MM.1S (cell line): ENCODE data around the gene NABP2.

Experiments used
- DNase-seq: peaks from one replicate; pipeline ENCODE4 v3.0.0-alpha.2; 2015
- H2AFZ ChIP-seq: fragments of 300-600 bp; sonication (generic); 2 replicates; pipeline ENCODE4 v1.6.0; 2016; ENCODE audit warnings: antibody characterized with exemption, low read length
- H3F3A ChIP-seq: fragments of 300-600 bp; sonication (generic); 2 replicates; pipeline ENCODE4 v1.6.1; 2016; ENCODE audit warnings: mild to moderate bottlenecking, antibody characterized with exemption, low read length, moderate library complexity, mixed read lengths; ENCODE audit not compliant: insufficient read depth
- H3K27ac ChIP-seq: fragments of 300-600 bp; sonication (generic); 2 replicates; pipeline ENCODE4 v1.5.1; 2016; ENCODE audit warnings: mild to moderate bottlenecking, low read length
- H3K27me3 ChIP-seq: fragments of 300-600 bp; sonication (generic); replicated peaks from 2 replicates; pipeline ENCODE4 v1.6.0; 2016; ENCODE audit warnings: low read length; ENCODE audit not compliant: insufficient read depth
- H3K36me3 ChIP-seq: fragments of 300-600 bp; sonication (generic); replicated peaks from 2 replicates; pipeline ENCODE4 v1.6.1; 2016; ENCODE audit warnings: mild to moderate bottlenecking, low read length, mixed read lengths; ENCODE audit not compliant: insufficient read depth
- H3K4me1 ChIP-seq: fragments of 300-600 bp; sonication (generic); 2 replicates; pipeline ENCODE4 v1.6.1; 2016; ENCODE audit warnings: low read length, mixed read lengths
- H3K4me2 ChIP-seq: fragments of 300-600 bp; sonication (generic); 2 replicates; pipeline ENCODE4 v1.6.0; 2016; ENCODE audit warnings: low read depth, low read length
- H3K4me3 ChIP-seq: fragments of 300-600 bp; sonication (generic); 2 replicates; pipeline ENCODE4 v1.5.1; 2016; ENCODE audit warnings: low read length, mixed read lengths
- H3K79me2 ChIP-seq: fragments of 300-600 bp; sonication (generic); 2 replicates; pipeline ENCODE4 v1.6.1; 2016; ENCODE audit warnings: mixed run types, low read length, mixed read lengths
- H3K9ac ChIP-seq: fragments of 300-600 bp; sonication (generic); 2 replicates; pipeline ENCODE4 v1.6.1; 2016; ENCODE audit warnings: low read length, mixed read lengths
- H3K9me2 ChIP-seq: fragments of 300-600 bp; sonication (generic); replicated peaks from 2 replicates; pipeline ENCODE4 v1.6.1; 2016; ENCODE audit warnings: mild to moderate bottlenecking, low read length, mixed read lengths; ENCODE audit not compliant: insufficient read depth
- H3K9me3 ChIP-seq: fragments of 300-600 bp; sonication (generic); replicated peaks from 2 replicates; pipeline ENCODE4 v1.6.1; 2016; ENCODE audit warnings: mild to moderate bottlenecking, low read length, mixed read lengths; ENCODE audit not compliant: insufficient read depth
- H4K20me1 ChIP-seq: fragments of 300-600 bp; sonication (generic); 2 replicates; pipeline ENCODE4 v1.6.1; 2016; ENCODE audit warnings: mild to moderate bottlenecking, low read length, moderate library complexity, mixed read lengths; ENCODE audit not compliant: insufficient read depth
- EZH2 ChIP-seq: fragments of 300-600 bp; sonication (generic); optimal IDR thresholded peaks from 2 replicates; pipeline ENCODE3; 2017; ENCODE audit warnings: low read depth, mild to moderate bottlenecking, antibody characterized with exemption, low read length, mixed read lengths
- EZH2phosphoT487 ChIP-seq: fragments of 300-600 bp; sonication (generic); IDR thresholded peaks from 2 replicates; pipeline ENCODE4 v1.6.1; 2018; ENCODE audit warnings: antibody characterized with exemption, low read length
- TF ChIP-seq, protein P1 (sequence below): fragments of 300-600 bp; sonication (generic); IDR thresholded peaks from 2 replicates; pipeline ENCODE4 v1.5.1; 2016; ENCODE audit warnings: antibody characterized with exemption, low read length, mixed read lengths

NABP2 gene

GRCh38 chr12:56221757-56222530 is 2.2 kb upstream of the NABP2 start, which contains the start of gene RNF41:
TSS of gene RNF41 (minus strand) at chr12:56221922. CDS start at chr12:56214047, 7,875 bp downstream.
- Histone ChIP-seq H4K20me1 (no peaks in the 10 kb centered on the region), H3K9ac (peak within 1 kb of the TSS; percentile 93), H3K4me3 (peak within 1 kb of the TSS; percentile 94), H3K4me2 (peak within 1 kb of the TSS; percentile 98), H3K36me3 (no peaks in the 10 kb centered on the region), H3K27me3 (no peaks in the 10 kb centered on the region), H3K79me2 (peaks cover 36% of the 10 kb centered on the region), H3F3A (peaks cover 18% of the 10 kb centered on the region), H3K27ac (peak within 1 kb of the TSS; percentile 65), H3K9me3 (no peaks in the 10 kb centered on the region), H2AFZ (peak within 1 kb of the TSS; percentile 94), H3K4me1 (peaks cover 9% of the 10 kb centered on the region; the same call in 1 of the 2 replicates), H3K9me2 (no peaks in the 10 kb centered on the region)
- no peak for TF ChIP-seq EZH2
- TF ChIP-seq, protein P1, sequence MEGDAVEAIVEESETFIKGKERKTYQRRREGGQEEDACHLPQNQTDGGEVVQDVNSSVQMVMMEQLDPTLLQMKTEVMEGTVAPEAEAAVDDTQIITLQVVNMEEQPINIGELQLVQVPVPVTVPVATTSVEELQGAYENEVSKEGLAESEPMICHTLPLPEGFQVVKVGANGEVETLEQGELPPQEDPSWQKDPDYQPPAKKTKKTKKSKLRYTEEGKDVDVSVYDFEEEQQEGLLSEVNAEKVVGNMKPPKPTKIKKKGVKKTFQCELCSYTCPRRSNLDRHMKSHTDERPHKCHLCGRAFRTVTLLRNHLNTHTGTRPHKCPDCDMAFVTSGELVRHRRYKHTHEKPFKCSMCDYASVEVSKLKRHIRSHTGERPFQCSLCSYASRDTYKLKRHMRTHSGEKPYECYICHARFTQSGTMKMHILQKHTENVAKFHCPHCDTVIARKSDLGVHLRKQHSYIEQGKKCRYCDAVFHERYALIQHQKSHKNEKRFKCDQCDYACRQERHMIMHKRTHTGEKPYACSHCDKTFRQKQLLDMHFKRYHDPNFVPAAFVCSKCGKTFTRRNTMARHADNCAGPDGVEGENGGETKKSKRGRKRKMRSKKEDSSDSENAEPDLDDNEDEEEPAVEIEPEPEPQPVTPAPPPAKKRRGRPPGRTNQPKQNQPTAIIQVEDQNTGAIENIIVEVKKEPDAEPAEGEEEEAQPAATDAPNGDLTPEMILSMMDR = no peak
- no peak for TF ChIP-seq EZH2phosphoT487
- peak; percentile 96 for DNase-seq

- H3K9ac ChIP-seq = peak overlapping the region; percentile 93
- H3K4me2 ChIP-seq = peak overlapping the region; percentile 98
- H3K36me3 ChIP-seq = no peaks in the 10 kb centered on the region
- DNase-seq = no peak
- H3K27ac ChIP-seq = peak overlapping the region; percentile 65; the same call in 1 of the 2 replicates
- H3F3A ChIP-seq = peaks cover 18% of the 10 kb centered on the region
- TF ChIP-seq EZH2phosphoT487 = no peak
- no peaks in the 10 kb centered on the region for H4K20me1 ChIP-seq
- no peaks in the 10 kb centered on the region for H3K9me2 ChIP-seq
- no peaks in the 10 kb centered on the region for H3K9me3 ChIP-seq
- H3K4me1 ChIP-seq = peaks cover 9% of the 10 kb centered on the region; the same call in 1 of the 2 replicates
- H3K4me3 ChIP-seq = peak overlapping the region; percentile 94
- no peaks in the 10 kb centered on the region for H3K27me3 ChIP-seq
- peaks cover 35% of the 10 kb centered on the region for H3K79me2 ChIP-seq
- peak overlapping the region; percentile 25 for H2AFZ ChIP-seq
These were observed 1.6 kb upstream of the NABP2 start for GRCh38 chr12:56222531-56222895.

DNA sequence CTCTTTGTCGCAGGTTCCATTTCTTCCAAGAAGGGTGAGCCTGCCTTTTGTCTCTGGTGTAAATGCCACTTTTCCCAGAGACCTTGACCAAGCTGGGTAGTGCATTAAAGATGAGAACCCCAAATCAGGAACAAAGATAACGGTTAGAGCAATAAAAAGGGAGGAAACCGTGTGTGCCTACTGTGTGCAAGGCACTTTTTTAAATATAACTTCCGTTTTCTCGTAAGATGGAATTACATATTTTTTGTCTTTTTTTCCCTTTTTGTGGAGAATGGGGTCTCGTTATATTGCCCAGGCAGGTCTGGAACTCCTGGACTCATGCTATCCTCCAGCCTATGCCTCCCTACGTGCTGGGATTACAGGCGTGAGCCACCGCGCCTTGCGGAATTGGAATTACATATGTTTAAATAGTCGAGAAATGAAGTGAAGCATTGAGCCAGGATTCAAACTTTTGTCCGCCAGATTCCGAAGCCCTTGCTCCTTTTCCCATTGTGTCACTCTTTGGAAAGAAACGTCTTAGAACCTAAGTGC is 506 bp upstream of the NABP2 start:
- H3K9ac ChIP-seq = peak overlapping the region; percentile 42; the same call in 1 of the 2 replicates
- peaks cover 9% of the 10 kb centered on the region; the same call in 1 of the 2 replicates for H3K4me1 ChIP-seq
- H4K20me1 ChIP-seq = no peaks in the 10 kb centered on the region
- H3K79me2 ChIP-seq = peaks cover 32% of the 10 kb centered on the region
- peak overlapping the region; percentile 80 for H3K4me3 ChIP-seq
- peaks cover 18% of the 10 kb centered on the region for H3F3A ChIP-seq
- peak overlapping the region; percentile 81 for H2AFZ ChIP-seq
- H3K36me3 ChIP-seq = no peaks in the 10 kb centered on the region
- H3K9me3 ChIP-seq = no peaks in the 10 kb centered on the region
- peak overlapping the region; percentile 29; the same call in 1 of the 2 replicates for H3K27ac ChIP-seq
- peak overlapping the region; percentile 86 for H3K4me2 ChIP-seq
- TF ChIP-seq, protein P1 = no peak
- TF ChIP-seq EZH2 (no peak), EZH2phosphoT487 (no peak)
- no peaks in the 10 kb centered on the region for H3K9me2 ChIP-seq
- DNase-seq = no peak
- H3K27me3 ChIP-seq = no peaks in the 10 kb centered on the region

DNA sequence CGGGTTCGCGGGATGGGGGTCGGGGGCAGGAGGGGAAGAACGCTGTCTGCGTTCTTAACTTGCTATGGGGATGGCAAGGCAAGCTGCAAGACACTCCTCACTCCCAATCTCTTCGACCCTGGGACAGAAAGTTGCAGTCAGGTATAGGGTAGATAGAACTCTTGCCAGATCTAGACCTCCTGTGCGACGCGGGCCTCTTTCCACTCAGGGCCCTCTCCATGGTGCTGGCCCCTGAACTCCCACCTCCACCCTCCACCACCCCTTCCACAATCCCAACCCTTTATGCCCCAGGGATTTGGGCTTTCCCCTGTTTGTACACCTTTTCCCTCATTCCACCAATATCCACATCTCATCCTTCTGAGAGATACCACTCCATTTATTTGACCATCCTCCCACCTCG is 812 bp downstream of the NABP2 start:
- Histone ChIP-seq H3K79me2 (peaks cover 26% of the 10 kb centered on the region), H3K4me3 (peak overlapping the region; percentile 80), H3K9me3 (no peaks in the 10 kb centered on the region), H3K27ac (no peak overlapping the region), H4K20me1 (no peaks in the 10 kb centered on the region), H3K4me2 (peak overlapping the region; percentile 64), H3K9ac (peak overlapping the region; percentile 81), H3K27me3 (no peaks in the 10 kb centered on the region), H3K4me1 (peaks cover 9% of the 10 kb centered on the region; the same call in 1 of the 2 replicates), H3K9me2 (no peaks in the 10 kb centered on the region), H3K36me3 (no peaks in the 10 kb centered on the region), H2AFZ (peak overlapping the region; percentile 95), H3F3A (peaks cover 18% of the 10 kb centered on the region)
- no peak for DNase-seq
- TF ChIP-seq, protein P1 = no peak
- TF ChIP-seq EZH2phosphoT487 = no peak
- no peak for TF ChIP-seq EZH2
